HL-60 (cell line): Measurements from ENCODE around the gene ATG10.

ENCODE experiments used
- GABPA ChIP-seq: IDR thresholded peaks from 2 replicates; pipeline ENCODE4 v1.6.1; 2012; ENCODE audit warnings: low read depth
- POLR2AphosphoS5 ChIP-seq: IDR thresholded peaks from 2 replicates; pipeline ENCODE4 v1.6.1; 2012; ENCODE audit warnings: low read depth
- TF ChIP-seq, protein P1 (sequence below): IDR thresholded peaks from one replicate; pipeline ENCODE4 v1.5.1; 2011; ENCODE audit warnings: low read length, control low read depth, inconsistent platforms; ENCODE audit not compliant: insufficient read depth
- TF ChIP-seq, protein P2 (sequence below): IDR thresholded peaks from 2 replicates; pipeline ENCODE4 v1.6.1; 2012; ENCODE audit warnings: low read depth; ENCODE audit not compliant: insufficient replicate concordance

DNA sequence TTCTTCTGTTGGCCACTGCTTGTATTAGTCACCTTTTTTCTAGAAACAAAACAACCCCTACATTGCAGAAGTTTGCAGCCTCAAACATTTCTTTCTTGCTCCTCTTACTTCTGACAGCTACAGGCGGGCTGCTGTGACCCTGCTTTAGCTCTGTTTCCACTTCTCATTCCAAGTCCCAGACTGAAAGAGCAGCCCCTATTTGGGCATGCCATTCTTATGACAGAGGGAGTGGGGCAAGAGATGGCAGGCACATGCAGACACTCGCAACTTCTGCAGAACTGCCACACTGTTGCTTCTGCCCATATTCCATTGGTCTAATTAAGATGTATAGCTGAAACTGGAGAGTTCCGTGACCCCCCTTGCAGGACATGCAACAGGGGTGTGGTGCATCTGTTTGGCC lies 325.9 kb downstream of the ATG10 start:
- TF ChIP-seq, protein P1, sequence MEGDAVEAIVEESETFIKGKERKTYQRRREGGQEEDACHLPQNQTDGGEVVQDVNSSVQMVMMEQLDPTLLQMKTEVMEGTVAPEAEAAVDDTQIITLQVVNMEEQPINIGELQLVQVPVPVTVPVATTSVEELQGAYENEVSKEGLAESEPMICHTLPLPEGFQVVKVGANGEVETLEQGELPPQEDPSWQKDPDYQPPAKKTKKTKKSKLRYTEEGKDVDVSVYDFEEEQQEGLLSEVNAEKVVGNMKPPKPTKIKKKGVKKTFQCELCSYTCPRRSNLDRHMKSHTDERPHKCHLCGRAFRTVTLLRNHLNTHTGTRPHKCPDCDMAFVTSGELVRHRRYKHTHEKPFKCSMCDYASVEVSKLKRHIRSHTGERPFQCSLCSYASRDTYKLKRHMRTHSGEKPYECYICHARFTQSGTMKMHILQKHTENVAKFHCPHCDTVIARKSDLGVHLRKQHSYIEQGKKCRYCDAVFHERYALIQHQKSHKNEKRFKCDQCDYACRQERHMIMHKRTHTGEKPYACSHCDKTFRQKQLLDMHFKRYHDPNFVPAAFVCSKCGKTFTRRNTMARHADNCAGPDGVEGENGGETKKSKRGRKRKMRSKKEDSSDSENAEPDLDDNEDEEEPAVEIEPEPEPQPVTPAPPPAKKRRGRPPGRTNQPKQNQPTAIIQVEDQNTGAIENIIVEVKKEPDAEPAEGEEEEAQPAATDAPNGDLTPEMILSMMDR = no peak
- TF ChIP-seq POLR2AphosphoS5 (no peak), GABPA (no peak)
- TF ChIP-seq, protein P2, sequence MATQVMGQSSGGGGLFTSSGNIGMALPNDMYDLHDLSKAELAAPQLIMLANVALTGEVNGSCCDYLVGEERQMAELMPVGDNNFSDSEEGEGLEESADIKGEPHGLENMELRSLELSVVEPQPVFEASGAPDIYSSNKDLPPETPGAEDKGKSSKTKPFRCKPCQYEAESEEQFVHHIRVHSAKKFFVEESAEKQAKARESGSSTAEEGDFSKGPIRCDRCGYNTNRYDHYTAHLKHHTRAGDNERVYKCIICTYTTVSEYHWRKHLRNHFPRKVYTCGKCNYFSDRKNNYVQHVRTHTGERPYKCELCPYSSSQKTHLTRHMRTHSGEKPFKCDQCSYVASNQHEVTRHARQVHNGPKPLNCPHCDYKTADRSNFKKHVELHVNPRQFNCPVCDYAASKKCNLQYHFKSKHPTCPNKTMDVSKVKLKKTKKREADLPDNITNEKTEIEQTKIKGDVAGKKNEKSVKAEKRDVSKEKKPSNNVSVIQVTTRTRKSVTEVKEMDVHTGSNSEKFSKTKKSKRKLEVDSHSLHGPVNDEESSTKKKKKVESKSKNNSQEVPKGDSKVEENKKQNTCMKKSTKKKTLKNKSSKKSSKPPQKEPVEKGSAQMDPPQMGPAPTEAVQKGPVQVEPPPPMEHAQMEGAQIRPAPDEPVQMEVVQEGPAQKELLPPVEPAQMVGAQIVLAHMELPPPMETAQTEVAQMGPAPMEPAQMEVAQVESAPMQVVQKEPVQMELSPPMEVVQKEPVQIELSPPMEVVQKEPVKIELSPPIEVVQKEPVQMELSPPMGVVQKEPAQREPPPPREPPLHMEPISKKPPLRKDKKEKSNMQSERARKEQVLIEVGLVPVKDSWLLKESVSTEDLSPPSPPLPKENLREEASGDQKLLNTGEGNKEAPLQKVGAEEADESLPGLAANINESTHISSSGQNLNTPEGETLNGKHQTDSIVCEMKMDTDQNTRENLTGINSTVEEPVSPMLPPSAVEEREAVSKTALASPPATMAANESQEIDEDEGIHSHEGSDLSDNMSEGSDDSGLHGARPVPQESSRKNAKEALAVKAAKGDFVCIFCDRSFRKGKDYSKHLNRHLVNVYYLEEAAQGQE = no peak
